ENCODE data around the gene VMP1.

Gene VMP1

DNA sequence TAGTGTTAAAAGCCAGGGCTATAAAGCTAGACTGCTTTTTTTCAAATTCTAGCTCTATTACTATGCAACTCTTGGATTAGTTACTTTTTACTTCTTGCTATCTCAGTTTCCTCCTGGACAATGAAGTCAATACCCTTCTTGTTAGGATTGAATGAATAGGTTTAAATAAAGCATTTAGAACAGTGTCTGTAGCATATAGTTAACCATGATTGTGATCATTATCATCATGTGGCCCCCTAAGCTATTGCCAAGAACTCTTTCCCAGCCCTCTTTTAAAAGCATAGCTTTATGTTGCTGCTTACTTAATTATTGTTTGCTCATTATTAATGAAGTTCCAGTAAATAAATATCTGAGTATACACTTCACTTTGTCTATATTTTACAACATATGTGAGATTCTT lies 4.5 kb downstream of the VMP1 start:
- no peak for DNase-seq (ENCODE audit: low spot score)

GRCh38 chr17:59712862-59713261 lies 5.4 kb downstream of the VMP1 start:
- DNase-seq (ENCODE audit: low spot score) = no peak

GRCh38 chr17:59714255-59714654 lies 6.8 kb downstream of the VMP1 start:
- no peak for DNase-seq (ENCODE audit: low spot score)

DNA sequence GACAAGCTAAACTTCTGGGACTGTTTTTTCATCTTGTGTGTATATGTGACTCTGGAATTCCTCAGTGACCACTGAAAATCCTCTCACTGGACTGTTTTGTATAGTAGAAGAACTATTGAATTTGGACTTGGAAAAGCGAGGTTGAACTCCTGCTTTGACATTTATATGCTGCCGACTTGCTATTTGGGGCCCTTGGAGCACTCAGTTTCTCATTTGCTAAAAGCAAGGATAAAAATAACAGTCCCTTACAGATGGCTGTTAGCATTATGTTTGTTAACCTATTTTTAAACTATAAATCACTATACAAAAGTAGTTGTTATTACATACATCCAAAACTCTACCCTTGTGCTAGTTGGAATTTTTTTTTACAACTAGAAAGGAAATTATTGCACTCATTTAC lies 9.0 kb downstream of the VMP1 start:
- no peak for DNase-seq (ENCODE audit: low spot score)

DNA sequence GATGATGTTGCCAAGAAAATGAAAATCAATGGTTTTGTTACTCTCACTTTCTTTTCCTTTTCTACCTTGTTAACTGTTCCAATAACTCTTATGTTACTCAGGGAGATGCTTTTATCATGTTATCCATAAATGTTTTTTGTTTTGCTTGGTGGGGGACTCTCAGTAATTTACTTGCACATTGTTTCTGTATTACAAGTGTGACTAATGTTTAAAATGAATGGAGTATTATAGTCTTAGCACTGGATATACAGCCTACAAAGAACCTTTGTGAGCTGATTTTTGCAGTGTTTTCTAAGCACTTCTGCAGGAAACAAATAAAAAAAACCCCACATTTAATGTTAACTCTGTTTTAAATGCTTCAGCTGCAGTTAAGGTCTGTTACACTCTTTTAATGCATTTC lies 12.1 kb downstream of the VMP1 start:
- no peak for DNase-seq (ENCODE audit: low spot score)

DNA sequence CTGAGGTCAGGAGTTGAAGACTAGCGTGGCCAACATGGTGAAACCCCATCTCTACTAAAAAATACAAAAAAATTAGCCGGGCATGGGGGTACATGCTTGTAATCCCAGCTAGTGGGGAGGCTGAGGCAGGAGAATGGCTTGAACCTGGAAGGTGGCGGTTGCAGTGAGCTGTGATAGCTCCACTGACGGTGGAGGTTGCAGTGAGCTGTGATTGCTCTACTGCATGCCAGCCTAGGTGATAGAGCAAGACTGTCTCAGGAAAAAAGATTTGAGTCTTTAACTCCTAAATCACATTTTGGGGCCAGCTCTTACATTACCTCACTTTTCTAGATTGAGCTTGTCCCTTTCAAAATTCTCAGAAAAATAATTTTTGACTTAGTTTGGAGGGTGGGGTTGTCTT lies 15.2 kb downstream of the VMP1 start:
- no peak for DNase-seq (ENCODE audit: low spot score)

GRCh38 chr17:59723041-59723440 lies 15.6 kb downstream of the VMP1 start:
- no peak for DNase-seq (ENCODE audit: low spot score)

GRCh38 chr17:59723607-59724006 lies 16.2 kb downstream of the VMP1 start:
- DNase-seq (ENCODE audit: low spot score) = no peak

- no peak for DNase-seq (ENCODE audit: low spot score)
Measured at GRCh38 chr17:59725691-59726090, 18.2 kb downstream of the VMP1 start.

GRCh38 chr17:59727817-59728533 lies 20.5 kb downstream of the VMP1 start:
- no peak for DNase-seq (ENCODE audit: low spot score)

DNA sequence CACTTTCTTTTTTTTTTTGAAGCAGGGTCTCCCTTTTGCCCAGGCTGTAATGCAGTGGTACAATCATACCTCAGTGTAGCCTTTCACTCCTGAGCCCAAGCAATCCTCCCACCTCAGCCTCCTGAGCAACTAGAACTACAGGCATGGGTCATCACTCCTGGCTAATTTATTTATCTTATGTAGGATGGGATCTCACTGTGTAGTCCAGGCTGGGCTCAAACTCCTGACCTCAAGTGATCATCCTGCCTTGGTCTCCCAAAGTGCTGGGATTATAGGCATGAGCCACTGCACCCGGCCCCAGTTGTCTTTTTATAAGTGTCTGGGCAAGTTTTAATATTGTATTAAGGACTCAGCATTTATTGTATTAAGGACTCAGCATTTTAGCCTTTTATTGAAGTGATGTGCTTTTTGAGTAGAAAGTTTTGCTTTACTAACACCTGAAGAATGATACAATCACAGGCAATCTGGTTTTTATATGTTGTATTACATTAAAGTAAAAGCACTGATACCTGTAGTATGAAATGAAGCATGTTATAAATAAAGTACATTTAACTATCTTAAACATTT lies 22.9 kb downstream of the VMP1 start:
- DNase-seq (ENCODE audit: low spot score) = no peak

- no peak for DNase-seq (ENCODE audit: low spot score)
Measured at GRCh38 chr17:59733697-59734096, 26.2 kb downstream of the VMP1 start.

- DNase-seq (ENCODE audit: low spot score) = no peak
Measured at GRCh38 chr17:59734226-59734625, 26.8 kb downstream of the VMP1 start.

DNA sequence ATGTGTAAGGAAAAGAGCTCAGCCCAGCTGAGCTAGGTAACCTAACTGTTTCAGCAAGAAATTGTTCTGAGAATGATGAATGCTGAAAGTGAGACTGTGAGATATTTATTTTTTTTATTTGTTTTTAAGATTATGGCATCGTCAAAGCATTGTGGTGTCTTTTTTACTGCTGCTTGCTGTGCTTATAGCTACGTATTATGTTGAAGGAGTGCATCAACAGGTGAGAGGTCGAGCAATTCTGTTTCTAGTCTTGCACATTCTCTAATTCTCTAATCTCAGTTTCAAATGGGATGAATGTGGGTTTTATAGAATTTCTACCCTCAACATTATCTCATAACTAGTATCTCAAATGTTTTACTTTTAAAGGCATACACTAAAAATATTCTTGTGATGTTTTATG lies 29.9 kb downstream of the VMP1 start:
- no peak for DNase-seq (ENCODE audit: low spot score)

GRCh38 chr17:59743842-59744241 lies 36.4 kb downstream of the VMP1 start:
- no peak for DNase-seq (ENCODE audit: low spot score)

DNA sequence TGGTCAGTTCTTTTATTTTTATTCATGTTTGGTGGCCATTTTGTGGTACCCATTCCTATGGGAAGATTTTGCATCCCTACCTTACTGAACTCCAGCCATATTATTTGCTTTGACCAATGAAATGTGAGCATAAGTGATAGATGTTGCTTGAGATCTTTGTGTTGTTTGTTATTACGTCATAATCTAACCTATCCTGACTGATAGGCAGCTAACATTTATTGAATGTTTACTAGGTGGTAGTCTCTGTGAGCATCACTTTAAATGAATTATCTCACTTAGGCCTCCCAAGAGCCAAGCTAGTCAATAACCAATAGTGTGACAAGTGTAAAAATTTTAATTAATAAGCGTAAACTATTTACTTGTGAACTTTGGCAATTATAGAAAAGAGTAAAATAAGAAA lies 37.6 kb downstream of the VMP1 start:
- no peak for DNase-seq (ENCODE audit: low spot score)

- DNase-seq (ENCODE audit: low spot score) = no peak
Measured at GRCh38 chr17:59746849-59747445, 39.5 kb downstream of the VMP1 start.

- DNase-seq (ENCODE audit: low spot score) = no peak
Measured at GRCh38 chr17:59748591-59748990, 41.1 kb downstream of the VMP1 start.

DNA sequence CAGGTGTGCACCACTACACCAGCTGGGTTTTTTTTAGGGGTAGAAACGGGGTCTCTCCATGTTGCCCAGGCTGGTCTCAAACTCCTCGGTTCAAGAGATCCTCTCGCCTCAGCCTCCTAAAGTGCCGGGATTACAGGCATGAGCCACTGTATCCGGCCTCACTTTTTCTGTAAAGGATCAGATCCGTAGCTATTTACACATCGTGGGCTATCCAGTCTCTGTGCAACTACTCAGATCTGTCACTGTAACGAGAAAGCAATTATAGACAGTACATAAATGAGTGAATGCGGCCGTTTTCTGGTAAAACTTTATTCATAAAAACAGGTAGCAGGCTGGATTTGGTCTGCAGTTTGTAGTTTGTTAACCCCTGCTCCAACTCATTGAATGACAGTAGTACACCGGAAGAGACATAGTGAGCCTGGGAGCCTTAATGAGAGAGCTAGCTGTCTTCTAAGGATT lies 44.5 kb downstream of the VMP1 start:
- no peak for DNase-seq (ENCODE audit: low spot score)

DNA sequence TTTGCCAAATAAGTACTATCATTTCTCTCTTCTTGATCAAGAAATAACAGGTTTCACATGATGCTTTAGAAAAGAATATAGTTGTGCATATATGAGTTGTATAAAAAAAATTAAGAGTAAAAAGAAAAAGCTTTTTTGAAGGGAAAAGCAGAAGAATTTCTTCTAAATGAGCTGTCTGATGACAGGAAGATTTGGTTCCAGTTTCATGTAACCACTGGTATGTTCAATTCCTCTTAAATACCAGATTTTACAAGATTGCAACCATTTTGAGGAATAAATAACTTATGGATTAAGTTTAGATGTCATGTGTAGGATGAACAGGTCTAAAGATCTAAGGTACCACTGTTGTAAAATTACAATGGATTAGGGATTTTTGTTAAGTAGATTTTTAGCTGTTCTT lies 45.0 kb downstream of the VMP1 start:
- DNase-seq (ENCODE audit: low spot score) = no peak

- DNase-seq (ENCODE audit: low spot score) = no peak
Measured at GRCh38 chr17:59752922-59753321, 45.5 kb downstream of the VMP1 start.

- no peak for DNase-seq (ENCODE audit: low spot score)
Measured at GRCh38 chr17:59753522-59754467, 46.3 kb downstream of the VMP1 start.

DNA sequence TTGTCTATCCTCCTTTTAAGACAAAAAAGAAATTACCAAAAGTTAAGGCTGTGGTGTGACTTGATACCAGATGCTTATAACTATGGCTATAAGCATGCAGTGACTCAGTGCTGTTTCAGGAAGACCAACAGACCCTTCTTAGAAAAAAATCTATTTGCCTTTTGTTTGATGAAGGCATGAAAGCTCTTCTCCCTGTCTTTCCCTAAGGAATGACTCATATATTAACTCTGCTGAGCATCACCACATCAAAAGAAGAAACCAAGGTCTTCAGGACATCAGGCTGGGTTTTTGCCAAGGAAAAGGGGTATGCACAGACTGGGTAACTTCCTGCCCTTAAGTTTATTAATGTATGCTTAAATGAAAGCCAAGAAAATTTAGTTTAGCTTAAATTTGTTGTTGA lies 47.1 kb downstream of the VMP1 start:
- no peak for DNase-seq (ENCODE audit: low spot score)
